Ascending aorta (tissue), 2 donors: ENCODE results near the gene ZFP30. TPM values are rescaled to one million over a fixed set of nuclear protein-coding genes. Genes with fewer than 3 reads are reported as not detected.
A peak's percentile ranks its signal among the peaks of the same experiment; 100 is the strongest.

Source experiments
- DNase-seq, 2 donors: peaks; one replicate each; pipeline ENCODE4 v3.0.0-alpha.2; 2019; ENCODE audit warnings: low spot score in 2 of 2
- H3K27ac ChIP-seq, 2 donors: fragments of 200-600 bp; sonication (generic); one replicate each; pipeline ENCODE4 v1.5.1; 2016 to 2017; ENCODE audit warnings: mild to moderate bottlenecking in 1 of 2
- H3K27me3 ChIP-seq: fragments of 200-600 bp; sonication (generic); one replicate; pipeline ENCODE4 v1.5.1; 2017
- H3K36me3 ChIP-seq, 2 donors: fragments of 200-600 bp; sonication (generic); one replicate each; pipeline ENCODE4 v1.5.1; 2016
- H3K4me1 ChIP-seq, 2 donors: fragments of 200-600 bp; sonication (generic); one replicate each; pipeline ENCODE4 v1.5.1; 2016 to 2017; ENCODE audit warnings: mild to moderate bottlenecking in 1 of 2
- H3K4me3 ChIP-seq, 2 donors: fragments of 200-600 bp; sonication (generic); one replicate each; pipeline ENCODE4 v1.5.1; 2016 to 2017; ENCODE audit warnings: mild to moderate bottlenecking in 1 of 2
- H3K9me3 ChIP-seq, 2 donors: fragments of 200-600 bp; sonication (generic); one replicate each; pipeline ENCODE4 v1.5.1; 2016
- CTCF ChIP-seq, 3 experiments: fragments of 200-600 bp in 2 of 3; fragments of 450-650 bp in 1 of 3; sonication (generic) in 2 of 3; IDR thresholded peaks; one replicate each; pipeline ENCODE4 v1.5.1; 2016 to 2019; ENCODE audit warnings: antibody characterized with exemption in 3 of 3, mild to moderate bottlenecking in 1 of 3, moderate library complexity in 1 of 3
- intact Hi-C: fragments of 100-400 bp; cut with DNase I; formaldehyde crosslinking; loops from one replicate; pipeline ENCODE4 v1.15.1; 2023
- total RNA-seq: library from RNA; depleted of rRNA; stranded (reverse); fragments of >200 nt; gene quantifications from one replicate; pipeline ENCODE4 v1.1.0, GENCODE V29; 2016

Gene ZFP30
- total RNA-seq, 1 donor from 2014 or later, result 1.7 TPM

GRCh38 chr19:37654629-37655300 lies 500 bp downstream of the ZFP30 start:
- Histone ChIP-seq H3K4me1 (peaks cover 4 to 14% of the 10 kb centered on the region in 2 donors), H3K27me3 (no peaks in the 10 kb centered on the region), H3K9me3 (peaks cover 10 to 43% of the 10 kb centered on the region in 2 donors), H3K27ac (peak overlapping the region; percentile 77 to 92), H3K4me3 (peak overlapping the region; percentile 72 to 85), H3K36me3 (peaks cover under 1 to 8% of the 10 kb centered on the region in 2 donors)
- TF ChIP-seq CTCF (IDR thresholded peaks at IDR 0.05), result no peak
- intact Hi-C loops, result loop anchor here (2.0 to 5.0 kb wide), 3 partner anchors 38 to 147 kb away; partner anchors contain the start of genes ZNF540, ZNF571 and ZNF793
- peak in 1 of 2 donors; percentile 71 for DNase-seq

GRCh38 chr19:37654118-37654517 lies 1.1 kb downstream of the ZFP30 start:
- Histone ChIP-seq H3K4me1 (peaks cover 4 to 14% of the 10 kb centered on the region in 2 donors), H3K27ac (peak overlapping the region; percentile 77 to 92), H3K36me3 (peaks cover 7 to 15% of the 10 kb centered on the region in 2 donors), H3K4me3 (peak overlapping the region; percentile 72 to 85), H3K9me3 (peaks cover 5 to 43% of the 10 kb centered on the region in 2 donors), H3K27me3 (no peaks in the 10 kb centered on the region)
- no peak for TF ChIP-seq CTCF (IDR thresholded peaks at IDR 0.05)
- no peak for DNase-seq
- intact Hi-C loops, result loop anchor here (2.0 kb wide), 1 partner anchor 59 kb away; the partner anchor contains the start of genes ZNF540 and ZNF571

GRCh38 chr19:37635076-37636056 lies 19.9 kb downstream of the ZFP30 start:
- H3K4me1 ChIP-seq, result no peaks in the 10 kb centered on the region
- DNase-seq, result no peak
- H3K27ac ChIP-seq, result no peak overlapping the region
- H3K9me3 ChIP-seq, result peaks cover 89 to 99% of the 10 kb centered on the region in 2 donors
- TF ChIP-seq CTCF (IDR thresholded peaks at IDR 0.05), result no peak
- H3K4me3 ChIP-seq, result peak overlapping the region in 1 of 2 donors; percentile 7
- H3K36me3 ChIP-seq, result peaks cover 54 to 61% of the 10 kb centered on the region in 2 donors
- intact Hi-C loops, result no loop called here
- no peaks in the 10 kb centered on the region for H3K27me3 ChIP-seq

- intact Hi-C loops, result loop anchor here (1.0 to 5.0 kb wide), 7 partner anchors 60 to 1067 kb away; partner anchors contain the start of genes ZFP30, ZNF260, ZNF345 and ZNF567
- DNase-seq, result peak; percentile 62 to 88
- peak overlapping the region; percentile 71 to 82 for H3K4me3 ChIP-seq
- H3K9me3 ChIP-seq, result peaks cover 0 to 44% of the 10 kb centered on the region in 2 donors
- peaks cover 21 to 23% of the 10 kb centered on the region in 2 donors for H3K36me3 ChIP-seq
- TF ChIP-seq CTCF (IDR thresholded peaks at IDR 0.05), result no peak
- no peaks in the 10 kb centered on the region for H3K27me3 ChIP-seq
- H3K27ac ChIP-seq, result peak overlapping the region; percentile 82 to 92
- peaks cover 0 to 3% of the 10 kb centered on the region in 2 donors for H3K4me1 ChIP-seq
Measured at GRCh38 chr19:37594982-37595382, 60.3 kb downstream of the ZFP30 start.

- peak within 1 kb of the TSS; percentile 71 to 82 for H3K4me3 ChIP-seq
- H3K9me3 ChIP-seq, result peaks cover 0 to 44% of the 10 kb centered on the region in 2 donors
- peak; percentile 81 to 96 for DNase-seq
- peaks cover 0 to 3% of the 10 kb centered on the region in 2 donors for H3K4me1 ChIP-seq
- peak within 1 kb of the TSS; percentile 82 to 92 for H3K27ac ChIP-seq
- H3K27me3 ChIP-seq, result no peaks in the 10 kb centered on the region
- peaks cover 16 to 17% of the 10 kb centered on the region in 2 donors for H3K36me3 ChIP-seq
- no peak for TF ChIP-seq CTCF (IDR thresholded peaks at IDR 0.05)
- intact Hi-C loops, result loop anchor here (1.0 to 5.0 kb wide), 7 partner anchors 60 to 1066 kb away; partner anchors contain the start of genes ZFP30, ZNF260, ZNF345 and ZNF567
Measured at GRCh38 chr19:37594304-37594981, 60.8 kb downstream of the ZFP30 start, which contains the start of the genes ZNF540 and ZNF571. Gene ZNF540 (plus strand): TSS chr19:37594876. CDS start chr19:37598448, 3,572 bp downstream. Gene ZNF571 (minus strand): TSS chr19:37594792. CDS start chr19:37586676, 8,116 bp downstream.
